ENCODE measurements around the gene NAXD. TPM values are rescaled to one million over a fixed set of nuclear protein-coding genes. Genes with fewer than 3 reads are reported as not detected.

Gene NAXD
- total RNA-seq, 1 experiment from 2014 or later, result 11.5 TPM

- Mint-ChIP-seq H3K27me3 (ENCODE audit: unreplicated experiment) (no peaks in the 10 kb centered on the region), H3K4me1 (ENCODE audit: low read depth, unreplicated experiment) (no peaks in the 10 kb centered on the region), H3K9me3 (ENCODE audit: low read depth, unreplicated experiment) (no peaks in the 10 kb centered on the region), H3K36me3 (ENCODE audit: insufficient read depth, unreplicated experiment) (peaks cover 5% of the 10 kb centered on the region), H3K4me3 (ENCODE audit: low read depth, unreplicated experiment) (no peak overlapping the region), H3K27ac (ENCODE audit: unreplicated experiment) (no peak overlapping the region)
- intact Hi-C loops (cut with micrococcal nuclease; ENCODE audit: unreplicated experiment), result no loop called here
- no peak for DNase-seq
- CTCF ChIA-PET, result no interaction called here
- TF ChIP-seq CTCF (IDR thresholded peaks at IDR 0.05; ENCODE audit: unreplicated experiment), result no peak
- no TSS peak for BruUV-seq (replicated peaks)
Observed at GRCh38 chr13:110636053-110636475, 20.7 kb downstream of the NAXD start.

- TF ChIP-seq CTCF (IDR thresholded peaks at IDR 0.05; ENCODE audit: unreplicated experiment), result no peak
- peaks cover 5% of the 10 kb centered on the region for H3K36me3 Mint-ChIP-seq (ENCODE audit: insufficient read depth, unreplicated experiment)
- H3K9me3 Mint-ChIP-seq (ENCODE audit: low read depth, unreplicated experiment), result no peaks in the 10 kb centered on the region
- H3K4me3 Mint-ChIP-seq (ENCODE audit: low read depth, unreplicated experiment), result no peak overlapping the region
- CTCF ChIA-PET, result no interaction called here
- no peaks in the 10 kb centered on the region for H3K27me3 Mint-ChIP-seq (ENCODE audit: unreplicated experiment)
- no peak for DNase-seq
- H3K4me1 Mint-ChIP-seq (ENCODE audit: low read depth, unreplicated experiment), result no peaks in the 10 kb centered on the region
- no TSS peak for BruUV-seq (replicated peaks)
- intact Hi-C loops (cut with micrococcal nuclease; ENCODE audit: unreplicated experiment), result no loop called here
- no peak overlapping the region for H3K27ac Mint-ChIP-seq (ENCODE audit: unreplicated experiment)
Observed at GRCh38 chr13:110636701-110637201, 21.4 kb downstream of the NAXD start.

- peaks cover 5% of the 10 kb centered on the region for H3K36me3 Mint-ChIP-seq (ENCODE audit: insufficient read depth, unreplicated experiment)
- intact Hi-C loops (cut with micrococcal nuclease; ENCODE audit: unreplicated experiment), result no loop called here
Observed at GRCh38 chr13:110637275-110637674, 21.9 kb downstream of the NAXD start.

GRCh38 chr13:110637747-110638146, 22.4 kb downstream of the NAXD start:
- intact Hi-C loops (cut with micrococcal nuclease; ENCODE audit: unreplicated experiment), result no loop called here
- Mint-ChIP-seq H3K4me3 (ENCODE audit: low read depth, unreplicated experiment) (no peak overlapping the region), H3K9me3 (ENCODE audit: low read depth, unreplicated experiment) (no peaks in the 10 kb centered on the region), H3K27ac (ENCODE audit: unreplicated experiment) (no peak overlapping the region), H3K36me3 (ENCODE audit: insufficient read depth, unreplicated experiment) (peaks cover 5% of the 10 kb centered on the region), H3K27me3 (ENCODE audit: unreplicated experiment) (no peaks in the 10 kb centered on the region), H3K4me1 (ENCODE audit: low read depth, unreplicated experiment) (no peaks in the 10 kb centered on the region)
- CTCF ChIA-PET, result no interaction called here
- DNase-seq, result no peak
- BruUV-seq (replicated peaks), result no TSS peak
- TF ChIP-seq CTCF (IDR thresholded peaks at IDR 0.05; ENCODE audit: unreplicated experiment), result no peak

More at GRCh38 chr13:110637275-110637674, 21.9 kb downstream of the NAXD start:
- Mint-ChIP-seq H3K9me3 (ENCODE audit: low read depth, unreplicated experiment) (no peaks in the 10 kb centered on the region), H3K4me3 (ENCODE audit: low read depth, unreplicated experiment) (no peak overlapping the region), H3K4me1 (ENCODE audit: low read depth, unreplicated experiment) (no peaks in the 10 kb centered on the region), H3K27ac (ENCODE audit: unreplicated experiment) (no peak overlapping the region), H3K27me3 (ENCODE audit: unreplicated experiment) (no peaks in the 10 kb centered on the region)
- CTCF ChIA-PET, result no interaction called here
- no peak for TF ChIP-seq CTCF (IDR thresholded peaks at IDR 0.05; ENCODE audit: unreplicated experiment)
- no TSS peak for BruUV-seq (replicated peaks)
- DNase-seq, result no peak
